H7 (cell line): ENCODE results near the gene FLNC. TPM values are rescaled to one million over a fixed set of nuclear protein-coding genes. Genes with fewer than 3 reads are reported as not detected.

Experiments used
- DNase-seq: peaks from one replicate; pipeline ENCODE4 v3.0.0; 2012
- H3K27me3 ChIP-seq: 2 replicates; pipeline ENCODE4 v1.6.0; 2011; ENCODE audit warnings: mild to moderate bottlenecking, low read length; ENCODE audit not compliant: control insufficient read depth, insufficient read depth
- H3K36me3 ChIP-seq: replicated peaks from 2 replicates; pipeline ENCODE4 v1.5.1; 2011; ENCODE audit warnings: low read length; ENCODE audit not compliant: control insufficient read depth, insufficient read depth
- H3K4me3 ChIP-seq: 2 replicates; pipeline ENCODE4 v1.5.1; 2011; ENCODE audit warnings: low read depth, mild to moderate bottlenecking, control low read depth, low read length, moderate library complexity; ENCODE audit not compliant: insufficient read depth
- total RNA-seq: library from RNA; depleted of rRNA; stranded (reverse); fragments of >200 nt; shearing (Covaris generic); gene quantifications from 2 replicates; pipeline ENCODE4 v1.2.3, GENCODE V29; 2014

FLNC gene
- total RNA-seq, 1 experiment from 2014 or later, result 32.3 TPM

DNA sequence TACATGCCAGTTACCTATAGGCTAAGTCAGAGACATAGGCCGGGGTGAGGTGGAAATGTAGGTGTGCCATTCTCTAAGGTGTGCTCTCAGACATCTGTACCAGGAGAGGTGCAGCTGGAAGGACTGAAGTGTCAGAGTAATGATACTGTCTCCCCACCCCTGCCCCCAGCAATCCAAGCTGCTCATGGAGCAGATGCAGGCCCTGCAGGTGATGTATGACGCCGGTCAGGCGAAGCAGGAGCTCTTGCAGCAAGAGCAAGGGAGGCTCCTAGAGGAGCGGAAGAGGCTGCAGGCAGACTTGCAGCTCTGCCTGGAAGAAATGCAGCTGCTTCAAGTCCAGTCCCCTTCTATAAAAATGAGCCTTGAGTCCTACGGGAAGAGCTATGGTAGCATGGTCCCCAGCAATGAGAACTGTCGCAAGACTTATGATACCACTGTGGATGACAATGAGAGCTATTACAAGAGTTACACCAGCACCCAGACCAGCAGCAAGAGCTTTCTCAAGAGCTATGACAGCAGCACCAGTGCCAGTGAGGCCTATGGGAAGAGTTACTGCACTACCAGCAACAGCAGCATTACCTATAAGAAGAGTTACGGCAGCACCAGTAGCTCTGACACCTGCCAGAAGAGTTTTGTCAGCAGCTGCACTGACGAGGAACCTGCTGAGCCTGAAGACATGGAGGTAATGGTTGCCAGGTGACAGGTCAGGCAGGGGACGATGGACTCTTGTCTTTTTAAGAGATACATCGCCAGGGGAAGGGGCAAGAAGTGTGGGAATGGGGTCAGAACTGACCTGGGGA lies 18.4 kb upstream of the FLNC start:
- no peaks in the 10 kb centered on the region for H3K27me3 ChIP-seq
- DNase-seq, result no peak
- H3K4me3 ChIP-seq, result no peak overlapping the region
- H3K36me3 ChIP-seq, result peaks cover 9% of the 10 kb centered on the region

DNA sequence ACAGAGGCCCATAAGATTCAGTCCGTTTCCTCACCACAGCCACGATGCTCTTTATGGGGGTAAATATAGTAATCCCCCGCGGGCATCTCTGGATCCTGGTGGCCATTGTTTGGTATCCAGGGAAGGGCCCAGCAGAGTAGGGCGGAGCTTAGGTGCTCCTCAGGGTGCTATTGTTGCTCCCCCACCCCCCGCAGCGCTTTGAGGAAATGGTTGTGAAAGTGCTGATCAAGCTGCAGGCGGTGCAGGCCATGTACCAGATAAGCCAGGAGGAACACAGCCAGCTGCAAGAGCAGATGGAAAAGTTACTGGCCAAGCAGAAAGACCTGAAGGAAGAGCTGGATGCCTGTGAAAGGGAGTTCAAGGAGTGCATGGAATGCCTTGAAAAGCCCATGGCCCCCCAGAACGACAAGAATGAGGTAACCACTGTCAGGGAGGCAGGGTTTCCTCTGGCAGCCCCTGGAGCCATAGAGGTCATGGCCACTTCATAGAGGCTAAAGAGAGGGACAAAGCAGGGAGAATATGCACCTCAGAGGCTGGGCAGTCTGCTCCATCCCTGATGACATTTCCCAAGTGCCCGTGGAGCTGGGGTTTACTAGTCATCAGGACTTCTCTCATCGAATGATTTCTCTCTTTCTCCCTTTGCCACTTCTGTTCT lies 17.6 kb upstream of the FLNC start:
- Histone ChIP-seq H3K27me3 (no peaks in the 10 kb centered on the region), H3K36me3 (peaks cover 7% of the 10 kb centered on the region), H3K4me3 (no peak overlapping the region)
- DNase-seq, result peak; percentile 63

DNA sequence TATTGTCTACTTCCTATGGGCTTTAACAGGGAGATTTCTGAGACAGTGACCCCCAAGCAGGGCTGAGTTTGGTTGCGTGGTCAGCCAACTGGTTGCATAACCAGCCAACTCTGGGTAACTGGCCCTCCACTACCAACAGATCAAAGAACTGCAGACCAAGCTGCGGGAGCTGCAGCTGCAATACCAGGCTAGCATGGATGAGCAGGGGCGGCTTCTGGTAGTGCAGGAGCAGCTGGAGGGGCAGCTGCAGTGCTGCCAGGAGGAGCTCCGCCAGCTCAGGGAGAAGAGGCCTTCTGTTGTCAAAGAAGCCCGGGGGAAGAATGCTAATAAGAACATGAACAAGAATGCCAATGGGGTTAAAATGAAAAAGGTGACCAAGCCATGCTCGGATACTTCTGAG lies 15.7 kb upstream of the FLNC start:
- Histone ChIP-seq H3K27me3 (no peaks in the 10 kb centered on the region), H3K36me3 (peaks cover 4% of the 10 kb centered on the region), H3K4me3 (no peak overlapping the region)
- DNase-seq, result no peak

DNA sequence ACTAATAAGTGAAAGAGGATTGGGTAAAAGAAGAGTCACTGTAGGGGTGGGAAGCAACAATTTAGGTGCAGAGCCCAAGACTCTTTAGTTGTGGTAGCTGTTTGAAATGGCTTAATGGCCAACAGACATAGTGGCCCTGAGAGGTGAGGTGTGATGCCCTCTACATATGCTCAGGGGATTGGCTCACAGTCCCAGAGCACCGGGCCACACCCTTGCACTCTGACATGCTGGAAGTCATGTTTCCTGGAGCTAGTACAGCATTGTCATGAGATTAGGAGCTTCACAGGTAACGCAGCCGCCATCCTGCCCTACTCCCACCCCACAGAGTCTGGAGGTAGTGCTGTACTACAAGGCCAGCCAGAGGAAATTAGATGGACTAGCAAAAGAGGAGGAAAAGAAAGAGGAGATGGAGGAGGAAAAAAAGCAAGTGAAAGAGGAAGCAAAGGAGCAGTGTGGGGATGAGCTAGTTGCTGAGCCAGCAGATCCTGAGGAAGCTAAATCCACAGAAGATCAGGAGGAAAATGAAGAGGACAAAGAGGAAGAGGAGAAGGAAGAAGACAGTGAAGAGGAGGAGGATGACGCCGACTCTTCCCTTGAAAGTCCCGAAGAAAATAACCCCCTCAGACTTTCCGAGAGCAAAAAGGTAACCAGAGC lies 14.8 kb upstream of the FLNC start:
- DNase-seq, result no peak
- no peaks in the 10 kb centered on the region for H3K27me3 ChIP-seq

DNA sequence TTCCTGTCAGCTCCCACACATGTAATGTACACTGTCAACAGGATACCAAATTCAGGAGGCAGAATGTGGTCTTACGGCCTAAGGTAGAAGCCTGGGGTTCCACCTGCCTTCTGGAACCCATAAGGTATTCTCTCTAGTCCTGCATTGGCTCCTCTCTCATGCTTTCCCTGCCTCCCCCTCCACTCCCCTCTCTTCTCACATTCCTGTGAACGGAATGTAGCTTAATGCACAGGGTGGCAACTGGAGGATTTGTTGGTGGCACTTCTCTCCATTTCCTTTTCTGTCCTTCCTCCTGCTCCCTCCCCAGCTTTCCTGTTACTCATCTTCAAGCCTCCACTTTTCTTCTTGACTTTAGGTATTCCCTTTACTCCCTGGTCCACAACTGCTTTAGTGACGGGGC lies 11.5 kb upstream of the FLNC start:
- no peak for DNase-seq
- no peaks in the 10 kb centered on the region; the same call in 1 of the 2 replicates for H3K27me3 ChIP-seq
- H3K4me3 ChIP-seq, result no peak overlapping the region
- no peaks in the 10 kb centered on the region; the same call in 1 of the 2 replicates for H3K36me3 ChIP-seq

More for the DNA sequence above, 14.8 kb upstream of the FLNC start:
- peaks cover 4% of the 10 kb centered on the region for H3K36me3 ChIP-seq
- H3K4me3 ChIP-seq, result no peak overlapping the region

DNA sequence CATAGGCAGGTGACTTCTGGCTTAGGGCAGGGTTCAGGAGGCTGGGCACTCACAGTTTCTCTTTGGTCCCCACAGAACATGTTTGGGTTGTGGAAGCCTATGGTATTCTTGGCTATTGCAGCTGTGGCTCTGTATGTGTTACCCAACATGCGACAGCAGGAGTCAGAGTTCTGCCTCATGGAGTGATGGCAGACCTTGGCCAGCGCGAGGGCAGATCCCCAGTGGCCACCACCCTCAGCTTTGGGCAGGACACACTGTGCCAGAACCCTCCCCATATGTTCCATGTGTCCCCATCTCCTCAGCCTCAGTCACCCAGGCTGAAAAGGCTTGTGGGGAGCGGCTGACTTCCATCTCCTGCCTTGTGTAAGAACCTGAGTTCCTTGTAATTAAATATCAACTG lies 8.5 kb upstream of the FLNC start:
- Histone ChIP-seq H3K4me3 (no peak overlapping the region), H3K27me3 (no peaks in the 10 kb centered on the region; the same call in none of the 2 replicates), H3K36me3 (no peaks in the 10 kb centered on the region)
- no peak for DNase-seq

DNA sequence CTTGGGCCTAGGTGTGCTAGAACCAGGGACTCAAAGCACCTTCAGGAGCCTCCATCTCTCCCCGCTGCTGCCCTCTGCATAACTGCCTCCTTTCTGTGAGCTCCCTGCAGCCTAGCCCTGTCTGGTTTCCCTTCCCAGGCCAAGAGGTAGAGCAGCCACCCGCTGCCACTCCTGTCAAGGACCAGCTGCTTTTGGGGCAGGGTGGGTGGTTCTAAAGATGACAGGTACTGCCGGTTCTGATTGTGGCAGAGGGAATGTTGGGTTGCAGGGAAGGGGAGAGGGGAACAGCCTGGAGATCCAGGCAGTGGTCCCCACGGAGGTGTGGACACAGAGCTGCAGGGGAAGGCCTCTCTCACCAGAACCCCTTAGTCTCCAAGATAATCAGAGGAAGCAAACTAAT lies 3.7 kb upstream of the FLNC start:
- Histone ChIP-seq H3K4me3 (no peak overlapping the region), H3K27me3 (peaks cover 16% of the 10 kb centered on the region), H3K36me3 (no peaks in the 10 kb centered on the region)
- no peak for DNase-seq

DNA sequence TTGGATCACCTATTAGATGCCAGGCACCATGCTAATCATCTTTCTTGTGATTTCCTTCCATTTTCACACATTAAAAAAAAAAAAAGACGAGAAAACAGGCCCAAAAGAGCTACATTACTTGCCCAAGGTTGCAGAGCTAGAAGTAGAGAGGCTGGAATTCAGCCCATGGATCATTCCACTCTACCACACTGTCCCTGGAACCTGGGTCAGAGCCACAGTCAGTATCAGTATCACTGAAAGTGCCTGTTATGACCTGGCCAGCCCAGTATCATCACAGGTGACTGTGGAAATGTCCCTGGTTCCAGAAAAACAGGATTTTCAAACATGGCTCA lies 3.3 kb upstream of the FLNC start:
- peaks cover 16% of the 10 kb centered on the region for H3K27me3 ChIP-seq
- no peak overlapping the region for H3K4me3 ChIP-seq
- H3K36me3 ChIP-seq, result no peaks in the 10 kb centered on the region
- DNase-seq, result no peak

DNA sequence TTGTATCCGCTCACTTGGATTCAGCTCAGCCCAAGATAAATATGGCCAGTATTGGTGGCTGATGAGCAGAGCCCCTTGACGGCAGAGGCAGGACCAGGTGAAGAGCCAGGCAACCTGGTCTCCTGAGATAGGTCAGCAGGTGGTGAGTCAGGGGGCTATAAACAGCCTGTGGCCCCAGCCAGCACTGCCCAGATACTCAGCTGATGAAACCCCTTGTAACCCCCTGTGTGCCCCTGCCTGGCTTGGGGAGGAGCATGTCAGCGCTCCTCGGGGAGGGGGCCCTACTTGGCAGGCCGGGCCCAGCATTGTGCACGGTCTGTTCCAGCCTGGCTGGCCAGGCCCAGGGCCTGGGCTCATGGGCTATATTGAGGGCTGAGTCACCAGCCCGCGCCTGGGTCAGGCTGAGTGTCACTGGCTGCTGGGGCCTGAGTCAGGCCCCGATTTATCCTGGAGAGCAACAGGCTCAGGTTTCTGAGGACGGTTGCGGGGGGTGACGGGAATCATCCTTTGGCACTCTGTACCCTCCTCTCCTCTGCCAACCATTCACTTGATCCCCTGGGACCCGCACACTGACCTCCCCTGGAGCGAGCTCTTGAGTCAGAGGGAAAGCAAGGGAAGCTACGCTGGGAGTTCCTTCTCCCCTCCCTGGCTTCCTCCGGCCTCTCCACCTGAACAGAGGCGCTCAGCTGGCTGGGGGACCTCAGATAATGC lies 2.8 kb upstream of the FLNC start:
- peak; percentile 71 for DNase-seq
- H3K27me3 ChIP-seq, result peaks cover 16% of the 10 kb centered on the region
- H3K4me3 ChIP-seq, result no peak overlapping the region
- no peaks in the 10 kb centered on the region for H3K36me3 ChIP-seq

DNA sequence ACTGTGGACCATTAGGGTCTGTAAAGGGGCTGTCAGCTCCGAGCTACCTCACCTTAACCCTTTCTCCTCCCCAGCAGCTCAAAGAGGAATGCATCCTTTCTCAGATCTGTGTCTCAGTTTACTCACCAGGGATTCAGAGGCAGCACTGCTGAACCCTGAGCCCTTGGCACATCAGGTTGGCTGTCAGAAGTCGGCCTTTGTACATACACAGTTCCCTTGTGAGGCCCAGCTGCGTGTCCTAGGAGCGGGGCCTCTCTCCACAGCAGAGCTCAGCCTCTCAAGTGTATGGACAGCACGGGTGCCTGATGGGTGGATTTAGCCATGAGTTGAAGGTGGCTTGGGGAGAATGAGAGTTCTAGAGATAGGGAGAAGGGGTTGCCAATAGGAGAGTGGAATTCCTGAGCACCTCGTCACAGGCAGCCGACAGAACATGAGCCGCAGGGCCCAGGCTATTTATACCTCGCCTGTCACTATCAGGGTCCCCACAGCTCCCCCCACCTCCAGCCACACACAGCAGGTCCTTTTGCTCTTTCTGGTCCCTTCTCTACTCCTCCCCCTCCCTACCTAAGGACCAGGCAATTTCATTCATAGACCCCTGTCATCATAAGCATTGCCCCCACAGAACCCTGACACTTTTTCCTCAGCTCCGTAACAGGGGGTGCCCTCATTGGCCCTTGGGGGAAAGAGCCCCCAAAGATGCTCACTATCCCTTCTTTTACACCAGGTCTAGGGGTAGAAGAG lies 2.1 kb upstream of the FLNC start:
- no peak for DNase-seq
- Histone ChIP-seq H3K27me3 (peaks cover 16% of the 10 kb centered on the region), H3K4me3 (no peak overlapping the region), H3K36me3 (no peaks in the 10 kb centered on the region)

DNA sequence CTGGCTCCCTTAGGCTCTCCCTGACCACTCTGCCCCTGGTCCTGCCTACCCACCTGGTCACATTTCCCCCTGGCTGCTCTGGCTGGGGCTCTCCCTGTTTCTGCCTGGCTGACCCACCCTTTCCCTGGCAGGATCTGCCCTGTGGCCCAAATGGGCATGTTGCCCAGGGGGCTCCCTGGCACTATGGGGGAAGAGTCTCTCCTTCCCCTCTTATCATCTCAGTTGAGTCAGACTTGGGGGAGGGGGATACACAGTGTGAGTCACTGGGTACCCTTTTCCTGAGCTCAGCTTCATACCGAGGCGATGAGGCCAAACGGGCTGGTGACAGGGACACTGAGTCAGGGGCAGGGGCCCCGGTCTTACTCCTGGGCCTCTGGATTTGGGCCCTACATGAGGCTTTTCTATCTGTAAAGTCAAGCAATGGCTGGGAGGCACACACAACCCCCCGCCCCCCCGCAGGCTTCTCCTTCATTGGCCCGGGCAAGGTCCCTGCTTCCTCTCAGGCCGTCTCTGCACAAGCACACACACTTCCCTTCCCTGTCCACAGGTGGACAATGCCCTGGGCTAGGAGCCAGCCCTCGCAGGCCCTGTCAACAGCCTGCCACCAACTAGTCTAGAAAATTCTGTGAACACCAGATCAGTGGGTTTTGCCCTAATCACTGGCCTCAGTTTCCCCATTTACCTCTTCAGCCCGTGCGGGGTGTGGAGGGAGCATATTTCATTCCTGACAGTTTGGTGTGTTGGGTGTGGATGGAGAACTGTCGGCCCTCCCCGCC lies 627 bp upstream of the FLNC start:
- Histone ChIP-seq H3K4me3 (peak overlapping the region; percentile 27), H3K27me3 (peaks cover 16% of the 10 kb centered on the region), H3K36me3 (no peaks in the 10 kb centered on the region)
- DNase-seq, result peak; percentile 72

DNA sequence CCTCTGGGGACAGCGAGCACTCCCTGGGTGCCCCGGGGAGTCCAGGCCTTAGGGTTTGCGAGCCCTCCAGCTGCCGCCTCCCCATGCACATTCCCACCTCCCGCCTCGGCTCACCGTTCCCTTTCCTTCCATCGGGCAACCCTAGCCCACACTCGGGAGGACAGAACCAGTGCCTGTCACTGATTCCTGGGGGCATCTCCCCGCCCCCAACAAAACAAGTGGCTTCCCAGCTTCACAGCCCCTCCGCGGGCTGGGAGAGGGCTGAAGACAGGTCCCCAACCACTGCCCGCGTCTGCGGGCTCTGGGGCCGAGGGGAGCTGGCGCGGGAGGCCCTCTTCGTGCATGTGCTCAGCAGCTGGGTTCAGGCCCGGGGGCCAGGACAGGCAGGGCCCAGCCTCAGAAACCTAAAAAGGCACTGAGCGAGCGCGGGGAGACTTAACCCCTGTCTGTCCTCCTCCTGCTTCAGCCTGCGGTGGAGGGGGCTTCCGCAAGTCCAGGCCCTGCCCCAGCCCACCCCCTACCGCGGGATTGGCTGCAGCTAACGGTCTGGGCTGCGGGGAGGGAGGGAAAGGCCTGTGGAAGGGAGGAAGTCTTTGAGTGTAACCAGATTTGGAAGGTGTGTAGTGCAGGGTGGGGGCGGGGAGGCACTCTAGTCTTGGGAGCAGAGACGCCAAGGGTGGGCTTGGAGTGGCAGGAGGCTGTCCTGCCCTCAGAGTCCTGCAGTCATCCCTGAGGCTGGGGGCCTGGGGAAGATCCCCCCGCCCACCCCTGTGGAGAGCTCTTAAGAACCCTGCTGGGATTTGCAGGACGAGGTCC lies 1.2 kb downstream of the FLNC start:
- Histone ChIP-seq H3K36me3 (no peaks in the 10 kb centered on the region), H3K27me3 (peaks cover 16% of the 10 kb centered on the region), H3K4me3 (peak overlapping the region; percentile 68)
- DNase-seq, result peak; percentile 91
